Glutamatergic neuron (in vitro differentiated cells): ENCODE measurements around the gene FTMT. TPM values are rescaled to one million over a fixed set of nuclear protein-coding genes. Genes with fewer than 3 reads are reported as not detected.
"Not testable (repeated sequence)": the region's sequence is repeated elsewhere in the genome, so short reads cannot be mapped to it uniquely, and the experiment has no call there.

Source experiments
- DNase-seq: peaks from one replicate; pipeline ENCODE4 v3.0.0; 2022
- H3K27ac Mint-ChIP-seq: one replicate; pipeline ENCODE4 v1.8.0; 2020; ENCODE audit warnings: mild to moderate bottlenecking, mixed read lengths, inconsistent platforms; ENCODE audit not compliant: unreplicated experiment
- H3K27me3 Mint-ChIP-seq: one replicate; pipeline ENCODE4 v1.8.0; 2020; ENCODE audit warnings: mild to moderate bottlenecking, moderate library complexity, mixed read lengths, inconsistent platforms; ENCODE audit not compliant: unreplicated experiment
- H3K36me3 Mint-ChIP-seq: one replicate; pipeline ENCODE4 v1.8.0; 2020; ENCODE audit warnings: mild to moderate bottlenecking, mixed read lengths, inconsistent platforms; ENCODE audit not compliant: unreplicated experiment
- H3K4me1 Mint-ChIP-seq: one replicate; pipeline ENCODE4 v1.8.0; 2020; ENCODE audit warnings: mild to moderate bottlenecking, low read depth, mixed read lengths, inconsistent platforms; ENCODE audit not compliant: unreplicated experiment
- H3K4me3 Mint-ChIP-seq: one replicate; pipeline ENCODE4 v1.8.0; 2020; ENCODE audit warnings: mild to moderate bottlenecking, mixed read lengths, inconsistent platforms; ENCODE audit not compliant: unreplicated experiment
- H3K9me3 Mint-ChIP-seq: one replicate; pipeline ENCODE4 v1.8.0; 2020; ENCODE audit warnings: mild to moderate bottlenecking, moderate library complexity, mixed read lengths, inconsistent platforms; ENCODE audit not compliant: unreplicated experiment
- long read RNA-seq: library from polyadenylated mRNA; unstranded; transcript quantifications from one replicate; pipeline ENCODE4 v2.0.0, GENCODE V29; 2020; ENCODE audit not compliant: unreplicated experiment
- total RNA-seq: library from RNA; stranded (reverse); fragmentation: NEBNext Ultra II Directional; extraction: Animal tissue kit (Norgen Biotek cat#: 25700); gene quantifications from one replicate; pipeline ENCODE4 v1.2.1, GENCODE V29; 2021; ENCODE audit not compliant: unreplicated experiment
- TF ChIP-seq, protein P1 (sequence below): fragments of 200-600 bp; sonication (generic); IDR thresholded peaks from one replicate; pipeline ENCODE4 v1.5.0; 2021; ENCODE audit not compliant: partially characterized antibody, unreplicated experiment

FTMT gene
- not detected for total RNA-seq
- long read RNA-seq = 0 reads

DNA sequence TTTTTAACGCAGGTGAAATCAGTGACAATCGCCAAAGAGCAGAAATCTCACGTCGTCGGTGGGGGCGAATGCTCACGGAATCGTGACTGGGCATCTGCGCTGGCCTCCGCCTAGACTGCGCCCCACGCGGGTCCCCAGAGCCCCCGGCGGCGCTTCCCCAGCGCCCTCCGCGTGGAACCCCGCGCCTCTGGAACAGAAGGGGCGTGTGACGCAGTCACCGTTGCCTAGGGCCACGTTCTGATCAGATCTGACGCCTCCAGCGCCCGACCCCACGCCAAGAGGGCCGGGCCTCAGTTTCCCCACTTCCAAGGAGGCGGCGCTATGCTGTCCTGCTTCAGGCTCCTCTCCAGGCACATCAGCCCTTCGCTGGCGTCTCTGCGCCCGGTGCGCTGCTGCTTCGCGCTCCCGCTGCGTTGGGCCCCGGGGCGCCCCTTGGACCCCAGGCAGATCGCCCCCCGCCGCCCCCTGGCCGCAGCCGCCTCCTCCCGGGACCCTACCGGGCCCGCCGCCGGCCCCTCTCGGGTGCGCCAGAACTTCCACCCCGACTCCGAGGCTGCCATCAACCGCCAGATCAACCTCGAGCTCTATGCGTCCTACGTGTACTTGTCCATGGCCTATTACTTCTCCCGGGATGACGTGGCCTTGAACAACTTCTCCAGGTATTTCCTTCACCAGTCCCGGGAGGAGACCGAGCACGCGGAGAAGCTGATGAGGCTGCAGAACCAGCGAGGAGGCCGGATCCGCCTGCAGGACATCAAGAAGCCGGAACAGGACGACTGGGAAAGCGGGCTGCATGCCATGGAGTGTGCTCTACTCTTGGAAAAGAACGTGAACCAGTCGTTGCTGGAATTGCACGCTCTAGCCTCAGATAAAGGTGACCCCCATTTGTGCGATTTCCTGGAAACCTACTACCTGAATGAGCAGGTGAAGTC is at the start of gene FTMT:
FTMT (plus strand) TSS at position 240 of the 932 bp plus-strand sequence; CDS start at position 322, 82 bp downstream.
- H3K27ac Mint-ChIP-seq = no peak within 1 kb of the TSS
- TF ChIP-seq, protein P1, sequence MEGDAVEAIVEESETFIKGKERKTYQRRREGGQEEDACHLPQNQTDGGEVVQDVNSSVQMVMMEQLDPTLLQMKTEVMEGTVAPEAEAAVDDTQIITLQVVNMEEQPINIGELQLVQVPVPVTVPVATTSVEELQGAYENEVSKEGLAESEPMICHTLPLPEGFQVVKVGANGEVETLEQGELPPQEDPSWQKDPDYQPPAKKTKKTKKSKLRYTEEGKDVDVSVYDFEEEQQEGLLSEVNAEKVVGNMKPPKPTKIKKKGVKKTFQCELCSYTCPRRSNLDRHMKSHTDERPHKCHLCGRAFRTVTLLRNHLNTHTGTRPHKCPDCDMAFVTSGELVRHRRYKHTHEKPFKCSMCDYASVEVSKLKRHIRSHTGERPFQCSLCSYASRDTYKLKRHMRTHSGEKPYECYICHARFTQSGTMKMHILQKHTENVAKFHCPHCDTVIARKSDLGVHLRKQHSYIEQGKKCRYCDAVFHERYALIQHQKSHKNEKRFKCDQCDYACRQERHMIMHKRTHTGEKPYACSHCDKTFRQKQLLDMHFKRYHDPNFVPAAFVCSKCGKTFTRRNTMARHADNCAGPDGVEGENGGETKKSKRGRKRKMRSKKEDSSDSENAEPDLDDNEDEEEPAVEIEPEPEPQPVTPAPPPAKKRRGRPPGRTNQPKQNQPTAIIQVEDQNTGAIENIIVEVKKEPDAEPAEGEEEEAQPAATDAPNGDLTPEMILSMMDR = no peak
- no peaks in the 10 kb centered on the region for H3K9me3 Mint-ChIP-seq
- DNase-seq = no peak
- no peaks in the 10 kb centered on the region for H3K27me3 Mint-ChIP-seq
- H3K4me3 Mint-ChIP-seq = no peak within 1 kb of the TSS
- no peaks in the 10 kb centered on the region for H3K36me3 Mint-ChIP-seq
- peaks cover 5% of the 10 kb centered on the region for H3K4me1 Mint-ChIP-seq

DNA sequence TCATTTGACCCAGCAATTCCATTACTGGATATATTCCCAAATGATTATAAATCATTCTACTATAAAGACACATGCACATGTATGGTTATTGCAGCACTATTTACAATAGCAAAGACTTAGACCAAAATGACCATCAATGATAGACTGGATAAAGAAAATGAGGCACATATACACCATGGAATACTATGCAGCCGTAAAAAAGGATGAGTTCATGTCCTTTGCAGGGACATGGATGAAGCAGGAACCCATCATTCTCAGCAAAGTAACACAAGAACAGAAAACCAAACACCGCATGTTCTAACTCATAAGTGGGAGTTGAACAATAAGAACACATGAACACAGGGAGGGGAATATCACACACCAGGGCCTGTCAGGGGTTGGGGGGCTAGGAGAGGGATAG is 46.4 kb upstream of the FTMT start:
- not testable (repeated sequence) for DNase-seq

DNA sequence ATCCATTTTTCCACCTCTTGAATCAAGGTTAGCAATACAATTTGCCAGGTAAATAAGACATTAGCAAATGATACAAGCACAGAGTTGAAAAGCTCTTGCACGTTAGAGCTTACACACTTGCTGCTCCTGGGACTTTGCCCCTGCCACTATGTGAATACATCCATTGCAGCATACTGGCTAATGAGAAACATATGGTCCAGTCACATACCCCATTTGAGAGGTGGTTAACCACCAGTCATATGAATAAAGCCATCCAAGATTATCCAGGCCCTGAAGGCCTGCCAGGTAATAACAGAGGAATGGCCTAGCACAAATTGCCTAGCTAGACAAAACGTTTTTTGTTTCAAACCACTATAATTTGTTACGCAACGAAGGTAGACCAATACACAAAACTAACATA is 45.8 kb upstream of the FTMT start:
- TF ChIP-seq, protein P1 = no peak
- Mint-ChIP-seq H3K36me3 (no peaks in the 10 kb centered on the region), H3K9me3 (peaks cover 4% of the 10 kb centered on the region), H3K27me3 (no peaks in the 10 kb centered on the region), H3K4me3 (no peak overlapping the region), H3K27ac (no peak overlapping the region), H3K4me1 (no peaks in the 10 kb centered on the region)
- no peak for DNase-seq

More for the DNA sequence above, 46.4 kb upstream of the FTMT start:
- H3K27ac Mint-ChIP-seq, H3K36me3 Mint-ChIP-seq, H3K4me1 Mint-ChIP-seq, H3K4me3 Mint-ChIP-seq, H3K27me3 Mint-ChIP-seq, H3K9me3 Mint-ChIP-seq: not testable (repeated sequence)

DNA sequence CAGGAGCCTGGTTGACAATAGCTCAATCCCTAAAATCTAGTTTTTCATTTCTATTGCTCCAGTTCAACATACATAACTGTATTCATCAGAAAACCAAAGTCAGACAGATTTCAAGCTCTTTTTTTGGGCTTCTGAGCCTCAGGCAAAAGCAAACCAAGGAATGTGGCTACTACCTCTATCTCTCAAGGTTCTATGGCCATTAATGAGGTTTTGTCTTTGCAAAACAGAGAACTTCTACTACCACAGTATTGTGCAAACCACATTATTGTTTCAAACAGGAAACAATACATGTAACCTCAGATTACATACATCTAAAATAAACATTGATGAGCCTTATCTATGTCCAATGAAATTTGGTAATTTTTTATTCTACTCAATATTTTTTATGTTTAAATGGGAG is 35.5 kb upstream of the FTMT start:
- H3K4me1 Mint-ChIP-seq = no peaks in the 10 kb centered on the region
- H3K27ac Mint-ChIP-seq = no peak overlapping the region
- H3K36me3 Mint-ChIP-seq = no peaks in the 10 kb centered on the region
- H3K27me3 Mint-ChIP-seq = no peaks in the 10 kb centered on the region
- DNase-seq = no peak
- no peaks in the 10 kb centered on the region for H3K9me3 Mint-ChIP-seq
- TF ChIP-seq, protein P1 = no peak
- no peak overlapping the region for H3K4me3 Mint-ChIP-seq

DNA sequence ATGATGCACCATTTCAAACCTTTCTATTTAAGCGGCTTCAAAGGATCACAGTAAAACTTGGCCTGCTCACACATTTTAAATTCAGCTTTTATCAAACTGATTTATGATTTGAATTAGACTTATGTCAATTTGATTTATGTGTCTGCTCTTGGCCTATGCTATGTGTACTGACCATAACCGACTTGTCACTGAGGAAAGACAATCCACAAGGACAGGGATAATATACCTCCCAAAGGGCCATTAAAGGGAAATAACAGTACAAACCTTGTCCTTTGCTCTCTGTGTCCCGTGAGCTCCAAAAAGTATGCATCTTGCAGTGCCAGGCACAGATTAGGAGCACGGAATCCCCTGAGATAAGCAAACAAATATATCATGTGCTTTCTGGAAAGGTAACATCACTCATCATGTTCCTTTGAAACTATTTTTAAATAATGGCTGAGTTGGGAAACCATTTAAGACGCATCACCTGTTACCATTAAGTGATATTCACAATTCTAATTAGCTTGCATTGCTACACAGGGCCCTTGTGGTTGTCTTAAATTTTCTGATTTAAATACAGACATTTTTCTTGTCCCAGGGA is 31.9 kb upstream of the FTMT start:
- Mint-ChIP-seq H3K27me3 (no peaks in the 10 kb centered on the region), H3K27ac (no peak overlapping the region), H3K36me3 (no peaks in the 10 kb centered on the region), H3K4me3 (no peak overlapping the region), H3K9me3 (no peaks in the 10 kb centered on the region), H3K4me1 (no peaks in the 10 kb centered on the region)
- TF ChIP-seq, protein P1 = no peak
- DNase-seq = no peak
